ENCODE results near the gene DPM2. TPM values are rescaled to one million over a fixed set of nuclear protein-coding genes. Genes with fewer than 3 reads are reported as not detected.

Gene DPM2
- total RNA-seq, 1 donor from 2014 or later = 12.1 TPM

GRCh38 chr9:127955294-127956015 lies 17.8 kb upstream of the DPM2 start:
- no peak for DNase-seq (ENCODE audit: low read depth, low spot score)

GRCh38 chr9:127954831-127955293 lies 17.2 kb upstream of the DPM2 start:
- DNase-seq (ENCODE audit: low read depth, low spot score) = no peak

- DNase-seq (ENCODE audit: low read depth, low spot score) = no peak
Observed at GRCh38 chr9:127953768-127954505, 16.3 kb upstream of the DPM2 start.

- no peak for DNase-seq (ENCODE audit: low read depth, low spot score)
Observed at GRCh38 chr9:127953154-127953553, 15.5 kb upstream of the DPM2 start.

GRCh38 chr9:127950513-127951289 lies 13.0 kb upstream of the DPM2 start:
- DNase-seq (ENCODE audit: low read depth, low spot score) = no peak

GRCh38 chr9:127949827-127950512 lies 12.3 kb upstream of the DPM2 start:
- no peak for DNase-seq (ENCODE audit: low read depth, low spot score)

GRCh38 chr9:127947841-127948710 lies 10.4 kb upstream of the DPM2 start:
- DNase-seq (ENCODE audit: low read depth, low spot score) = no peak

GRCh38 chr9:127946728-127947127 lies 9.1 kb upstream of the DPM2 start:
- no peak for DNase-seq (ENCODE audit: low read depth, low spot score)

- no peak for DNase-seq (ENCODE audit: low read depth, low spot score)
Observed at GRCh38 chr9:127945942-127946341, 8.3 kb upstream of the DPM2 start.

- no peak for DNase-seq (ENCODE audit: low read depth, low spot score)
Observed at GRCh38 chr9:127945338-127945737, 7.7 kb upstream of the DPM2 start.

GRCh38 chr9:127944586-127945218 lies 7.0 kb upstream of the DPM2 start:
- no peak for DNase-seq (ENCODE audit: low read depth, low spot score)

GRCh38 chr9:127943731-127944144 lies 6.1 kb upstream of the DPM2 start:
- no peak for DNase-seq (ENCODE audit: low read depth, low spot score)

GRCh38 chr9:127943011-127943662 lies 5.5 kb upstream of the DPM2 start:
- no peak for DNase-seq (ENCODE audit: low read depth, low spot score)

- DNase-seq (ENCODE audit: low read depth, low spot score) = no peak
Observed at GRCh38 chr9:127942216-127943010, 4.8 kb upstream of the DPM2 start.

- no peak for DNase-seq (ENCODE audit: low read depth, low spot score)
Observed at GRCh38 chr9:127941961-127942215, 4.2 kb upstream of the DPM2 start.

GRCh38 chr9:127941062-127941960 lies 3.7 kb upstream of the DPM2 start:
- no peak for DNase-seq (ENCODE audit: low read depth, low spot score)

- DNase-seq (ENCODE audit: low read depth, low spot score) = no peak
Observed at GRCh38 chr9:127940593-127940992, 2.9 kb upstream of the DPM2 start.

- DNase-seq (ENCODE audit: low read depth, low spot score) = no peak
Observed at GRCh38 chr9:127938298-127938690, 640 bp upstream of the DPM2 start.
